Lower lobe of right lung (tissue), 2 donors: Measurements from ENCODE around the gene CEMIP. TPM values are rescaled to one million over a fixed set of nuclear protein-coding genes. Genes with fewer than 3 reads are reported as not detected.

Experiments
- ATAC-seq, 2 donors: fragments of 200-7000 bp; cut with Tn5 transposase; one replicate each; pipeline ENCODE4 v1.9.1; 2020 to 2022; ENCODE audit warnings: mild to moderate bottlenecking in 2 of 2, moderate library complexity in 2 of 2
- DNase-seq: peaks from one replicate; pipeline ENCODE4 v3.0.0-alpha.2; 2020
- H3K27ac ChIP-seq: fragments of 200-600 bp; one replicate; pipeline ENCODE4 v1.8.0; 2022
- H3K27me3 ChIP-seq: fragments of 200-600 bp; one replicate; pipeline ENCODE4 v1.8.0; 2022; ENCODE audit warnings: low read depth
- H3K36me3 ChIP-seq: fragments of 200-600 bp; one replicate; pipeline ENCODE4 v1.8.0; 2022; ENCODE audit warnings: mild to moderate bottlenecking
- H3K4me1 ChIP-seq: fragments of 200-600 bp; one replicate; pipeline ENCODE4 v1.8.0; 2022
- H3K4me3 ChIP-seq: fragments of 200-600 bp; one replicate; pipeline ENCODE4 v1.8.0; 2022; ENCODE audit warnings: mild to moderate bottlenecking
- H3K9me3 ChIP-seq: fragments of 200-600 bp; one replicate; pipeline ENCODE4 v1.8.0; 2022
- intact Hi-C: fragments of 100-400 bp; cut with DNase I; formaldehyde crosslinking; loops from one replicate; pipeline ENCODE4 v1.11.0; 2022
- total RNA-seq: library from RNA; stranded (reverse); fragmentation: NEBNext Ultra II Directional; extraction: Animal tissue kit (Norgen Biotek cat#: 25700); gene quantifications from one replicate; pipeline ENCODE4 v1.2.1, GENCODE V29; 2021
- TF ChIP-seq, protein P1 (sequence below): fragments of 200-600 bp; IDR thresholded peaks from one replicate; pipeline ENCODE4 v1.8.0; 2022; ENCODE audit warnings: antibody characterized with exemption, mild to moderate bottlenecking
- donor health status: DM: no; HTN: yes; CAD: no; lungs with severe emphysema.

Gene CEMIP
- total RNA-seq, 1 donor from 2014 or later, result 7.3 TPM

DNA sequence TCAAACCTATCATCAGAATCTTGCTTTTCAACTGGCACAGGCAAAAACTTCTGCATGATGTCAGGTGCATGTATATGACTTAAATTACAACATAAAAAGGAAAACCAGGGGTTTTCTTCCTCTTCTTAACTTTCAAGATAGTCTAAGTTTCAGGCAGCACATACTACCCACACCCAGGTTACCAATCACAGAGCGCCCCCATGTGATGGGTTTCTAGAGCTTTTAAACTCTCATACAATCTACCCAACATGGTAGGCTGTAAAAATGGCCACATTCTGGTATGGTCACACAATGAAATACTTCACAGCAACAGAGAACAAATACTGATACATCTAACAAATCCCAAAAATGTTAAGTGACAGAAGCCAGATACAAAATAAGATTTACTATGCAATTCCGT, 203.0 kb downstream of the CEMIP start:
- Histone ChIP-seq H3K4me3 (no peak overlapping the region), H3K27me3 (no peaks in the 10 kb centered on the region), H3K9me3 (no peaks in the 10 kb centered on the region), H3K4me1 (peaks cover 42% of the 10 kb centered on the region), H3K27ac (no peak overlapping the region), H3K36me3 (peaks cover 57% of the 10 kb centered on the region)
- ATAC-seq (no peak), DNase-seq (no peak)
- intact Hi-C loops, result no loop called here
- TF ChIP-seq, protein P1, sequence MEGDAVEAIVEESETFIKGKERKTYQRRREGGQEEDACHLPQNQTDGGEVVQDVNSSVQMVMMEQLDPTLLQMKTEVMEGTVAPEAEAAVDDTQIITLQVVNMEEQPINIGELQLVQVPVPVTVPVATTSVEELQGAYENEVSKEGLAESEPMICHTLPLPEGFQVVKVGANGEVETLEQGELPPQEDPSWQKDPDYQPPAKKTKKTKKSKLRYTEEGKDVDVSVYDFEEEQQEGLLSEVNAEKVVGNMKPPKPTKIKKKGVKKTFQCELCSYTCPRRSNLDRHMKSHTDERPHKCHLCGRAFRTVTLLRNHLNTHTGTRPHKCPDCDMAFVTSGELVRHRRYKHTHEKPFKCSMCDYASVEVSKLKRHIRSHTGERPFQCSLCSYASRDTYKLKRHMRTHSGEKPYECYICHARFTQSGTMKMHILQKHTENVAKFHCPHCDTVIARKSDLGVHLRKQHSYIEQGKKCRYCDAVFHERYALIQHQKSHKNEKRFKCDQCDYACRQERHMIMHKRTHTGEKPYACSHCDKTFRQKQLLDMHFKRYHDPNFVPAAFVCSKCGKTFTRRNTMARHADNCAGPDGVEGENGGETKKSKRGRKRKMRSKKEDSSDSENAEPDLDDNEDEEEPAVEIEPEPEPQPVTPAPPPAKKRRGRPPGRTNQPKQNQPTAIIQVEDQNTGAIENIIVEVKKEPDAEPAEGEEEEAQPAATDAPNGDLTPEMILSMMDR, result no peak

GRCh38 chr15:80982839-80983238, 203.7 kb downstream of the CEMIP start:
- intact Hi-C loops, result no loop called here

GRCh38 chr15:80984856-80985255, 205.7 kb downstream of the CEMIP start:
- peak; percentile 6 to 36 for ATAC-seq
- intact Hi-C loops, result no loop called here
- peak overlapping the region; percentile 74 for H3K27ac ChIP-seq
- DNase-seq, result no peak
- H3K27me3 ChIP-seq, result no peaks in the 10 kb centered on the region
- H3K9me3 ChIP-seq, result no peaks in the 10 kb centered on the region
- TF ChIP-seq, protein P1, result no peak
- H3K4me3 ChIP-seq, result peak overlapping the region; percentile 3
- H3K4me1 ChIP-seq, result peaks cover 56% of the 10 kb centered on the region
- peaks cover 35% of the 10 kb centered on the region for H3K36me3 ChIP-seq

More at GRCh38 chr15:80982839-80983238, 203.7 kb downstream of the CEMIP start:
- Histone ChIP-seq H3K36me3 (peaks cover 52% of the 10 kb centered on the region), H3K27ac (no peak overlapping the region), H3K9me3 (no peaks in the 10 kb centered on the region), H3K4me1 (peaks cover 43% of the 10 kb centered on the region), H3K27me3 (no peaks in the 10 kb centered on the region), H3K4me3 (no peak overlapping the region)
- TF ChIP-seq, protein P1, result no peak
- no peak for DNase-seq
- no peak for ATAC-seq

DNA sequence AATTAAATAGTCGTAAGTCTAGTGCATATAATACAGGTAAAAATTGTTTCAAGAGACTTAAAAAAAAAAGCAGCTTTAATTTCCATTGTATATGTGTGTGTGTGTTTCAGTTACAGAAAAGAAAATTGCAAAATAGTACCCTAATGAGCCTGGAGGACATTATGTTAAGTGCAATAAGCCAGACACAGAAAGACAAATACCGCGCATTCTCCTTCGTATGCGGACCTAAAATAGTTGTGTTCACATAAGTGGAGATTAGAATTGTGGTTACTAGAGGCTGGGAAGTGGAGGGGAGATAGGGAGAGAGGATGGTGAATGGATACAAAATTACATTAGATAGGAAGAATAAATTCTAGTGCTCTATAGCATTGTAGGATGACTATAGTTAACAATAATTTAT, 206.8 kb downstream of the CEMIP start:
- H3K9me3 ChIP-seq, result no peaks in the 10 kb centered on the region
- peaks cover 64% of the 10 kb centered on the region for H3K4me1 ChIP-seq
- peaks cover 23% of the 10 kb centered on the region for H3K36me3 ChIP-seq
- H3K27me3 ChIP-seq, result no peaks in the 10 kb centered on the region
- ATAC-seq, result no peak
- no peak overlapping the region for H3K27ac ChIP-seq
- DNase-seq, result no peak
- H3K4me3 ChIP-seq, result no peak overlapping the region
- intact Hi-C loops, result no loop called here
- TF ChIP-seq, protein P1, result no peak

DNA sequence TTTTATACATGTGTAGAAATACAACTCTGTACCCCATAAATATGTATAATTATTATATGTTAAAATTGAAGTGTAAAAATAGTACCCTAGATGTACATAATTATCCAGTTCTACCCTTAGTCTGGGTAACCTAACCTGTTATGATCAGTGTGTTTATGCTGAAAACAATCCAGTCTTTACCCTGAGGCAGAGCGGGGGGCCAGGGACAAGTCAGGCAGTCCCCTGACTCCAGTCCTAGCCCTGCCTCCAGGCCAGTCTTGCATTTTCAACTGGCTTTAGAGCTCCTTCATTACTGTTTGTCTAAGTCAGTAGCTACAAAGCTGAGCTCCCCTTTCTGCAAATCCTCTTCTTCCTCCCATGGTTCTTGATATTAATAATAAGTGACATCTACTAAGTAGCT, 207.3 kb downstream of the CEMIP start:
- Histone ChIP-seq H3K4me1 (peaks cover 69% of the 10 kb centered on the region), H3K27me3 (no peaks in the 10 kb centered on the region), H3K27ac (no peak overlapping the region), H3K36me3 (peaks cover 18% of the 10 kb centered on the region), H3K9me3 (no peaks in the 10 kb centered on the region), H3K4me3 (no peak overlapping the region)
- ATAC-seq (no peak), DNase-seq (no peak)
- TF ChIP-seq, protein P1, result no peak
- intact Hi-C loops, result no loop called here
